DMS114 treated with DMSO at 0.1 percent for 48 hours (cell line): Measurements from ENCODE around the gene NDST4.

Experiments
- DNase-seq: peaks from one replicate; lab custom pipeline; 2025; ENCODE audit not compliant: unreplicated experiment; lab: John Stamatoyannopoulos, UW

Gene NDST4

DNA sequence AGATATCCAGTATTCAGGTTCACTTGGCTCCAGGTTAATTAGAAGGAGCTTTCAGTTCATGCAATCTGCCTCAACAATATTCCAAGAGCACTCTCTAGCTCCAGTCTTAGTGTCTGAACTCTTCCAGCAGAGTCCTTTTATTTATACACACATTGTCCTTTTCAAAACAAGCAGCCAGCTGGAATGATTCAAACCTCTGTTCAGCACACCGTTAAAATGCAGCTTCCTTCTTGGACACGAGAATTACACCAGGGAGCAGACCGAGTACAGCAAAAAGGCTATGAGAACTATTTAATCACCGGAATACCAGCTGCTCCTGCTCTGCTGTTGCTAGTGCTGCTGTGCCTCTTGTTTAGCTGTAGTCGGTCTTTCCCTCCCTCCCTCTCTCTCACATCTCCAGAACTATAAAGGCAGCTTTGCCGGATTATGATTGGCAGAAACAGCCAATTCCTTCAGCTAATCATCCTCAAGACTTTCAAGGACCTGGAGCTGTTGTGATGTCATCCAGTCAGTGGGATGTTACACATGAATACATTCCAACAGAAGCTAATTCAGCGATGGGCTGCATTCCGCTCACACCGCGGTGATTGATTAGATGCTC is at the start of gene NDST4:
Gene NDST4, minus strand, starts transcription at position 115 of the 601 bp plus-strand sequence. CDS start 36,584 bp downstream, outside the sequence.
- no peak for DNase-seq

DNA sequence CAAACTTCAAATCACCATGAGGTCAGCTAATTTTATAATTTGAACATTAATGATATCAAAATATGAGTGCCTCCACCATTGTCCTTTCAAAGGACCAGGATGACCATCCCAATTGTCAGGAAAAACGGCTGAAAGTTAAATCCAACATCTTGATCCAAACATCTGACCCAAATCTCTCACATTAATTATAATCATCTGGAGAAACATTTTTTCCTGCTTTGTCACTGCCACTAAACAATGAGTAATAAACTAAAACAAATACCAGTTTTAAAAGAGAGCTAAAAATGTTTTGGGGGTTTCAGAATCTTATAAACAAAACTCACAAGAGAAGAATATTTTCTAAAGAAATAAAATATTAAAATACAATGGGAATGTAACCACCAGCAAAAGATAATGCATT is 45.7 kb upstream of the NDST4 start:
- DNase-seq: no peak

- DNase-seq: no peak
Observed at GRCh38 chr4:115158296-115158695, 44.9 kb upstream of the NDST4 start.

DNA sequence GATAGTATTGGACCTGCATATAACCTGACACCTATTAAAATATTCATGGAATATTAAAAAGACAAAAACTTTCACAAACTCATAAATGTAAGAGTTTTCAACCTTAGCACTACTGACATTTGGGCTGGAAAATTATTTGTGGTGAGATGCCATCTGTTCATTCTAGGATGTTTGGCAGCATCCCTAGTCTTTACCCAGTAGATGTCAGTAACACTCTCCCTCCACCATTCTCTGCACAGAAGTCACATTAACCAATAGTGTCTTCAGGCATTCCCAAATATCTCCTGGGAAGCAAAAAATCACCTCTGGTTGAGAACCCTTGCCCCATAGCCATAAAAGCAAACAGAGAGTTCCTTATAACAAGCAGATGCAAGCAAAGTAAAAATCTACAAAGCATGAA is 41.4 kb upstream of the NDST4 start:
- DNase-seq: no peak

DNA sequence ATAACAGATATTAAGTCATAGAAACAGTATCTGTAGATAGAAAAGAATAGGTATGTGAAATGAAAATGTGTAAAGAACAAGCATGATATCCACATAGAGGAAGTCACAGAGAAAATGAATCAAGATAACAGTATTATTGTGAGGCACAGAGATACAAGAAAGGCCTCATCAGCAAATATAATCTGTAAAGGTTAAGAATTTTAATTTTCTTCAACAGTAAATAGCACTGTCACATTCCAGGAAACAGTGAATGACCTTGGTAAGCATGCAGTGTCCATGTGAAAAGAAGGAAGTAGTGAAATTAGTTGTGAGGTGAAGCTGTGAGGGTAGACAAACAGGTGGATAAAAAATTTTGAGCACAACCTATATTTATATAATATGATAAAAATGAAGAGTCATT is 39.5 kb upstream of the NDST4 start:
- no peak for DNase-seq

DNA sequence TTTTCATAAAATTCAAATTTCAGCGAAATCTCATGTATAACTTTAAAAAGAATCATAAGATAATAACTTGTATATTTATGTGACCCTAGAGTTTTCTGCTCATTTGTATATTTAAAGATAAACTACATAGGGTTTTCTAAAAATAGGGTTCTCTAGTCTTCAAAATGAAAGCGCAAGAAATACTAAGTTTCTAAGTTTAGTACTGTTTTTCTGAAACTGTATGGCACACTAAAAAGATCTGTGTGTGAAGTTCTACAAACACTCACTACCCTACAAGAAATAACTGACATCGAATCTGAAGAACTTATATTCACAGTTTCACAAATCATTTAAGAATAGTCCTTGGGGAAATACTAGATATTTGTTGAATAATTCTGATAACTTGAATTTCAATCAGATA is 38.7 kb upstream of the NDST4 start:
- DNase-seq: no peak

- DNase-seq: no peak
Observed at GRCh38 chr4:115149106-115149505, 35.7 kb upstream of the NDST4 start.

GRCh38 chr4:115145393-115146160 is 32.2 kb upstream of the NDST4 start:
- no peak for DNase-seq

DNA sequence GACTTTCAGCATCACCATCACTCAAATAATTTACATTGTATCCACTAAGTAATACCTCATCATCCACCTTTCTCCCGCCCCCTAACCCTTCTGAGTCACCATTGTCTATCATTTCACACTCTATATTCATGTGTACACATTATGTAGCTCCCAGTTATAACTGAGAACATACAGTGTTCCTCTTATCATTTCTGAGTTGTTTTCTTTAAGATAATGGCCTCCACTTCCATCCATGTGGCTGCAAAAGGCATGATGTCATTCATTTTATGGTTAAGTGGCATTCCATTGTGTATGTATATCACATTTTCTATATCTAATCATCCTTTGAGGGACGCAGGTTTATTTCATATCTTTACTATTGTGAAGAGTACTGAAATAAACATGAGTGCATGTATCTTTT is 14.6 kb upstream of the NDST4 start:
- no peak for DNase-seq

DNA sequence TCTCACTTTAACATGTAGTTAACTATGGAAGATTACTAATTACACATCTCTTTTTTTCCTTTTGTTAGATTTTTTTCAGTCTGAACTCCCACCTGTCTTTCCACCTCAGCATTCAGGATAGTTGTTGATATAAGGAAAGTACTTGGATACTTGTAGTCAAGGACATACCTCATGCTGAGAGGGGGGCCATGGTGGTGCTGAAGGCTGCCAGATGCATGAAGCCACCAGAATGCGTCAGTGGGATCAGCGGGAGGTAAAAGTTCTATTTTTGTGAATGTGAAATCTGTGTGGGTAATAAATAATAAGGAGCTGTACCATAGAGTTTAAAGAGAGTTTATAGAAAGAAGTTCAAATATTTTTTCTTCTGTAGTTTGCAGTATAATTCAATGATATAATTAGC is 13.1 kb upstream of the NDST4 start:
- DNase-seq: no peak

GRCh38 chr4:115121351-115122043 is 8.1 kb upstream of the NDST4 start:
- no peak for DNase-seq

DNA sequence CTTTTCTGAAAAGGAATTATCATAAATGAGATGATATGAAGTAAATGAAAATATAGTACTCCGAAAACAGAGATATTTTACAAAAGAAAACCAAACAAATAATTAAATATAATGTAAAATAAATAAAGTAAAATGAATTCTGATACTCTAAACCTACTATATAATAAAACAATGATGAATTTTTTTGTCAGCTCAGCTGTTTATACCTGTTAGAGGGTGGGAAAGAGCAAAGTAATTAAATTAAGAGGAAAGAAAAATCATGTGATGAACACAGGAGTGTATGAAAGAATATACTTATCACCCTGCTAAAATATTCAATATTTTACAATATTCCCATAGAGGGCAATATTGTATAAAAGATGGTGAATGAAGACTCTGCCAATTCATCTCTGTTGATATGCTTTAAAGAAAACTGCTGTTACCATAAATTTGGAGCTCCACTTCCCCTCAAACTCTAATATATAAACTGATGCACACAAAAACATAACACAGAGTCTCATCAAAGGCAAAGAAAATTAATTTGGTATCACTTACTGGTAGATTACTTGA is 6.5 kb upstream of the NDST4 start:
- DNase-seq: no peak

DNA sequence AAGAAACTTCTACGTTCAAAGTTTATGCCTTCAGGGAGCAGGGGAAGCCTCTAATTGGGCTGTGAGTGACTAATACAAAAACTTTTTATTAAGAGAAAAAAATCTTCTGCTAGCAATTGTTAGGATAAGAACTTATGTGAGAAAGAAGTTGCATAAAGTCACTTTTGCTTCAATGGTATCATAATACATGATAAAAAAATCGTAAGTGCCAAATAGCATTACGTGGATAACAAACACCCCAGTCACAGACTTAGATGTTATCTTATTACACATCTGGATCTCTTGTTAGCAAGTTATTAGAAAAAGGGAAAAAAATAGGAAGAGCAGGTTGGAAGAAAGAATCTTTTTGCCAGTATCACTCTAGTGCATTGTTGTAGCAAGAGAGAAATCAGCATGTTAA is 4.2 kb upstream of the NDST4 start:
- DNase-seq: no peak

- DNase-seq: no peak
Observed at GRCh38 chr4:115110191-115111181, 2.9 kb downstream of the NDST4 start.

DNA sequence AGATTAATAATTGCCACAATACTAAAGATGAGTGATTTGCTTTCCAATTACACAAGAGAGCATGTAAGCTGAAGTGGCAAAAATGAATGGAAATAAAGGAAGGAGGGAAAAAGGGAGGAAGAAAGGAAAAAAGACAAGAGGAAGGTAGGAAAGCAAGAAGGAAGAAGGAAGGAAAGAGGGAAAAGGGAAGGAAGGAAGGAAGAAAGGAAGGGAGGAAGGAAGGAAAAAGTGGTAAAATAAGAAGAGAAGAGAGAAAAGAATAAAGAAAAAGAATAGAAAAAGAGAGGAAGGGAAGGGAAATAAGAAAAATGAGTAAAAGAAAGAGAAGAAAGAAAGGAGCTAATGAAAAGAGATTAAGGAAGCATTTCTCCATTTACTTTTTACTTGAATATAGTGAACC is 4.6 kb downstream of the NDST4 start:
- DNase-seq: no peak

GRCh38 chr4:115107411-115107810 is 6.0 kb downstream of the NDST4 start:
- DNase-seq: no peak

DNA sequence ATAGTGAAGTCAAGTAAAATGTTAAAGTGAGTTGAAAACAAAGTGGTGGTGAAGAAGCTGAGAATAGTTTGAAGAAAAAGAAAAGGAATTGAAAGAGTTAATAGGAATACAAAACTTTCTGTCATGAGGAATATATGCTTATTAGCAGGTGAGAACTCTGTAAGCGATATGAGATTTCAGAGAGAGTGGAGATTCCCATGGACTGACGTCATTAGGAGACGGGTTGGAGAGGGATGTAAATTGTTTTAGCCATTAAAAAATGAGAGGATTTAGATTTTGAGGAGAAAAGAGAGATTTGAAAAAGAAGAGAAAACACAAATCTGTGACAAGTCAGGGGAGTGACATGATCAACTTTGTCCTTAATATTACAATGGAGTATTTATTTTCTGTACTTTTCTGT is 11.7 kb downstream of the NDST4 start:
- DNase-seq: no peak

DNA sequence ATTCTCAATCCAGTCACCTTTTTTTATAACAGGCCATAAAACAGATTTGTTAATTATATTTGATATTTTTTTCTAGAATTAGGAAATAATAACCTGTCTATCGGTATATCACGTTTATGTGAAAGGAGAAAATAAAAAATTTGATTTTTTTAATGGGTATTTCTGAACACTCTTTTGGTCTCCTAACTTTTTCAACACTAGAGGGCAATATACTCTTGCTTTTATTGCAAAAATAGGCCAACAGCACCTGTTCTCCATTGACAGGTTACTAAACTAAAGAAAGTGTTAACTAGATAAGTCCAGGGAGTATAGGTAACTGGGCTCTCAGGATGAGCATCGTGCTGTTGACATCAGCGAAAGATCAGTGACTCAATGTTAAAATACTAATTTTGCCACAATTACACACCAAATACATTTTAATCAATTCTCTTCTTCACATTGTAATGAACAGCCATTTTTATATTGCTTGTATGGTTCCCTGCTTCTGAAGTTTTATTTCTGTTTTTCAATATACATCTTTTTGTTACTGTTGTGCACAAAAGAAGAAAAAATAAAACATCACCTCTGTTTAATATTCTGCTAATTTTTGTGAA is 22.8 kb downstream of the NDST4 start:
- peak; percentile 1 for DNase-seq

- DNase-seq: no peak
Observed at GRCh38 chr4:115082633-115083032, 30.8 kb downstream of the NDST4 start.

DNA sequence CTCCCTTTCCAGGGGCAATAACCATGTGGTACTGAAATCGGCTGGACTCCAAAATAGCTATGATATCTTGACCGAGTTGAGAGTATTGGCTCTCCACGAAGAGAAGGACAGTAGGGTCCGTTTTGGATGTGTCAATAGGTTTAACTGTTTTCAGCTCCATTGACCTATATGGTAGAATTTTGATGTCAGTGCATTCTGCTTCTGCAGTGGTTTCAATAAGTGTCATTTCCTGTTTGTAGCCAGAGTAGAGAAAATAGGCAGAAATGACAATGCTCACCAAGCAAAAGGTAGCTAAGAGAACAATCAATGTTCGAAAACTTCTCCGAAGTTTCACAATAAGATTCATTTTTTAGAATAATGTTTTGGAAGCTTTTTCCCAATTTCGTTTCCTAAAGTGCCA is 36.7 kb downstream of the NDST4 start:
- DNase-seq: no peak
